ENCODE measurements around the gene NADK2.
"Not testable (repeated sequence)": the region's sequence is repeated elsewhere in the genome, so short reads cannot be mapped to it uniquely, and the experiment has no call there.

NADK2 gene

DNA sequence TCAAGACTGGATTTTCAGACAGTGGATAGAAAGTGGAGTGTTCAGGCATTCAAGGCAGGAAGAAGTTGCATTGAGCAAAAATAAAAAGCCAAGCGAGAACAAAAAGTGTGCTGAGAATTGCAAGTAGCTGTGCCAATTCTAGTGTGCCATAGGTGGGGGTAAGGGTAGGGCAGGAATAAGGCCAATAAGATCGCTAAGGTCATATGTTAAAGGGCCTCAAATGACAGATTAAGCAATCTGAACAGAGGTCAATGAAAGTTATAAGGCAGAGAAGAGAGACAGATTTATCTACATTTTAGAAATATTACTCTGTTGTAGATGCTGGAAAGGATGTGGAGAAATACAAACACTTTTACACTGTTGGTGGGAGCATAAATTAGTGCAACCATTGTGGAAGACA is 36.4 kb downstream of the NADK2 start:
- Histone ChIP-seq H3K4me3 (ENCODE audit: low read length) (no peak overlapping the region), H3K9me3 (ENCODE audit: insufficient read depth, low read length) (no peaks in the 10 kb centered on the region), H3K36me3 (replicated peaks; ENCODE audit: low read depth, low read length) (no peaks in the 10 kb centered on the region), H3K9ac (ENCODE audit: low read length) (no peak overlapping the region), H3K27ac (ENCODE audit: low read length) (no peak overlapping the region), H3K4me2 (ENCODE audit: low read length) (no peak overlapping the region), H4K20me1 (ENCODE audit: insufficient read depth, low read length) (no peaks in the 10 kb centered on the region), H3K4me1 (ENCODE audit: low read length) (no peaks in the 10 kb centered on the region), H3K27me3 (ENCODE audit: low read depth, low read length) (no peaks in the 10 kb centered on the region), H2AFZ (ENCODE audit: low read depth, low read length) (no peak overlapping the region), H3K79me2 (ENCODE audit: low read length) (no peaks in the 10 kb centered on the region)
- no peak for TF ChIP-seq EZH2phosphoT487 (IDR thresholded peaks at IDR 0.05; ENCODE audit: low read depth)
- TF ChIP-seq, protein P1, sequence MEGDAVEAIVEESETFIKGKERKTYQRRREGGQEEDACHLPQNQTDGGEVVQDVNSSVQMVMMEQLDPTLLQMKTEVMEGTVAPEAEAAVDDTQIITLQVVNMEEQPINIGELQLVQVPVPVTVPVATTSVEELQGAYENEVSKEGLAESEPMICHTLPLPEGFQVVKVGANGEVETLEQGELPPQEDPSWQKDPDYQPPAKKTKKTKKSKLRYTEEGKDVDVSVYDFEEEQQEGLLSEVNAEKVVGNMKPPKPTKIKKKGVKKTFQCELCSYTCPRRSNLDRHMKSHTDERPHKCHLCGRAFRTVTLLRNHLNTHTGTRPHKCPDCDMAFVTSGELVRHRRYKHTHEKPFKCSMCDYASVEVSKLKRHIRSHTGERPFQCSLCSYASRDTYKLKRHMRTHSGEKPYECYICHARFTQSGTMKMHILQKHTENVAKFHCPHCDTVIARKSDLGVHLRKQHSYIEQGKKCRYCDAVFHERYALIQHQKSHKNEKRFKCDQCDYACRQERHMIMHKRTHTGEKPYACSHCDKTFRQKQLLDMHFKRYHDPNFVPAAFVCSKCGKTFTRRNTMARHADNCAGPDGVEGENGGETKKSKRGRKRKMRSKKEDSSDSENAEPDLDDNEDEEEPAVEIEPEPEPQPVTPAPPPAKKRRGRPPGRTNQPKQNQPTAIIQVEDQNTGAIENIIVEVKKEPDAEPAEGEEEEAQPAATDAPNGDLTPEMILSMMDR (IDR thresholded peaks at IDR 0.05; ENCODE audit: low read depth, low read length): no peak

DNA sequence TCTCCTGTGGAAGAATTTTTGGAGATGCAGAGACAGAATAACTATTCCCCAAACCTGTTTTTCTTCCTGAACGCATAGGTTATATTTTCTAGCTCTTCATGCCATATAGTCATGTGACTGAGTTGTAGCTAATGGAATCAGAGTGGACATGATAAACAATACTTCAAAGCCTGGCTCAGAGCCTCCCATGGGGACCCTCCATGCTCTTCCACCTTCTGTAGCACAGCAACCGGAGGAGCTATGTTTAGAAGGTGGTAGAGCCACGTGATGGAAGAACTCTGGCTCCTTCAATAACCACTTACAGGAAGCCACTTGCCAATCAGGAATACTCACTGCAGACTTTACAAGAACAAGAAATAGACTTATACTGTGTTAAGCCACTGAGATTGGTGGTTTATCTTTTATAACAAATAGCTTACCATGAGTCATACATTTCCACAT is 39.2 kb downstream of the NADK2 start:
- H3K79me2 ChIP-seq (ENCODE audit: low read length): no peaks in the 10 kb centered on the region

DNA sequence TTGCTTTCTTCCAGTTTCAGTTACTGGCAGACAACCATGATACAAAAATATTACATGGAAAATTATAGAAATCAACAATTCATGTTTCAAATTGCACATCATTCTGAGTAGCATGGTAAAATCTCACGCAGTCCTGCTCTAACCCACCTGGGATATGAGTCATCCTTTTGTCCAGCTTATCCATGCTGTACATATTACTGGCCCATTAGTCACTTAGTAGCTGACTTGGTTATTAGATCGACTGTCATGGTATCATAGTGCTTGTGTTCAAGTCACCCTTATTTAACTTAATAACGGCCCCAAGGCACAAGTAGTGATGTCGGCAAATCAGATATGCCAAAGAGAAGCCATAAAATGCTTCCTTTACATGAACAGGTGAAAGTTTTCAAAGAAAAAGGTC is 41.2 kb downstream of the NADK2 start:
- Histone ChIP-seq H3K36me3 (replicated peaks; ENCODE audit: low read depth, low read length) (no peaks in the 10 kb centered on the region), H3K9ac (ENCODE audit: low read length) (no peak overlapping the region), H3K27me3 (ENCODE audit: low read depth, low read length) (no peaks in the 10 kb centered on the region), H3K4me3 (ENCODE audit: low read length) (no peak overlapping the region), H3K4me2 (ENCODE audit: low read length) (no peak overlapping the region), H3K4me1 (ENCODE audit: low read length) (no peaks in the 10 kb centered on the region), H3K79me2 (ENCODE audit: low read length) (no peaks in the 10 kb centered on the region), H3K9me3 (ENCODE audit: insufficient read depth, low read length) (no peaks in the 10 kb centered on the region), H2AFZ (ENCODE audit: low read depth, low read length) (no peak overlapping the region), H3K27ac (ENCODE audit: low read length) (no peak overlapping the region), H4K20me1 (ENCODE audit: insufficient read depth, low read length) (no peaks in the 10 kb centered on the region)
- TF ChIP-seq, protein P1 (IDR thresholded peaks at IDR 0.05; ENCODE audit: low read depth, low read length): no peak
- no peak for TF ChIP-seq EZH2phosphoT487 (IDR thresholded peaks at IDR 0.05; ENCODE audit: low read depth)

More for the DNA sequence above, 39.2 kb downstream of the NADK2 start:
- H2AFZ ChIP-seq (ENCODE audit: low read depth, low read length): no peak overlapping the region
- no peaks in the 10 kb centered on the region for H4K20me1 ChIP-seq (ENCODE audit: insufficient read depth, low read length)
- no peaks in the 10 kb centered on the region for H3K36me3 ChIP-seq (replicated peaks; ENCODE audit: low read depth, low read length)
- H3K27me3 ChIP-seq (ENCODE audit: low read depth, low read length): no peaks in the 10 kb centered on the region
- no peak overlapping the region for H3K4me2 ChIP-seq (ENCODE audit: low read length)
- no peak overlapping the region for H3K27ac ChIP-seq (ENCODE audit: low read length)
- no peak overlapping the region for H3K9ac ChIP-seq (ENCODE audit: low read length)
- H3K9me3 ChIP-seq (ENCODE audit: insufficient read depth, low read length): no peaks in the 10 kb centered on the region
- H3K4me3 ChIP-seq (ENCODE audit: low read length): no peak overlapping the region
- TF ChIP-seq, protein P1 (IDR thresholded peaks at IDR 0.05; ENCODE audit: low read depth, low read length): no peak
- no peak for TF ChIP-seq EZH2phosphoT487 (IDR thresholded peaks at IDR 0.05; ENCODE audit: low read depth)
- H3K4me1 ChIP-seq (ENCODE audit: low read length): no peaks in the 10 kb centered on the region

DNA sequence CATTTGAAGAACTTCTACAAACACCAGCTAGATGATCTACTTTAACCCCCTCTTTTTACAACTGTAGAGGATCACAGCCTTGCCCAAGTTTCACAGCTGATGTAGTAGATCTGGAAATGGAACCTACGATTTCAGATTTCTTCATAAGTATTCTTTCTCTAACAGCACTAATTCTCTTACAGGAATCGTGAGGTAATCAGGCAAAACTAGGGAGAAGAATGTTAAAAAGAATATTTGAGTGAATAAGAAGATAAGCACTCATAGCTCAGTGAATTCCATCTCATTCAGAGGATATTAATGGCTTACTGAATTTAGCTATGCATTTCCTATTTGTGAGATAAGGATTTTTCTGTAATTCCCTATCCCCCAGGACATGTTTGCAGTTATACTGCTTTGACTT is 42.1 kb downstream of the NADK2 start:
- Histone ChIP-seq H3K4me2 (ENCODE audit: low read length) (no peak overlapping the region), H3K4me1 (ENCODE audit: low read length) (no peaks in the 10 kb centered on the region), H3K4me3 (ENCODE audit: low read length) (no peak overlapping the region), H3K36me3 (replicated peaks; ENCODE audit: low read depth, low read length) (peaks cover 4% of the 10 kb centered on the region), H4K20me1 (ENCODE audit: insufficient read depth, low read length) (no peaks in the 10 kb centered on the region), H3K9me3 (ENCODE audit: insufficient read depth, low read length) (no peaks in the 10 kb centered on the region), H3K27ac (ENCODE audit: low read length) (no peak overlapping the region), H3K27me3 (ENCODE audit: low read depth, low read length) (no peaks in the 10 kb centered on the region), H2AFZ (ENCODE audit: low read depth, low read length) (no peak overlapping the region), H3K9ac (ENCODE audit: low read length) (no peak overlapping the region), H3K79me2 (ENCODE audit: low read length) (no peaks in the 10 kb centered on the region)
- TF ChIP-seq, protein P1 (IDR thresholded peaks at IDR 0.05; ENCODE audit: low read depth, low read length): no peak
- no peak for TF ChIP-seq EZH2phosphoT487 (IDR thresholded peaks at IDR 0.05; ENCODE audit: low read depth)

DNA sequence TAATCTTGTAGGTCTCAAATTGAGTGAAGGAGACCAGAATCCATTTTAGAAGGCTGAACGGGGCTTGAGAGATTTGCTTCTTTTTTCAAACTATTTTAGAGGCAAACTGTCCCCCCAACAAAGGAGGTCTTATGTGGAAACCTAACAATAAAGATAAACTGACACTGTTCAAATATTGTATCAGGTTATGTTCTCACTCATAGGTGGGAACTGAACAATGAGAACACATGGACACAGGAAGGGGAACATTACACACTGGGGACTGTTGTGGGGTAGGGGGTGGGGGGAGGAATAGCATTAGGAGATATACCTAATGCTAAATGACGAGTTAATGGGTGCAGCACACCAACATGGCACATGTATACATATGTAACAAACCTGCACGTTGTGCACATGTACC is 42.9 kb downstream of the NADK2 start:
- not testable (repeated sequence) for H3K9ac ChIP-seq (ENCODE audit: low read length); H3K36me3 ChIP-seq (replicated peaks; ENCODE audit: low read depth, low read length); H3K79me2 ChIP-seq (ENCODE audit: low read length); H4K20me1 ChIP-seq (ENCODE audit: insufficient read depth, low read length); H3K4me1 ChIP-seq (ENCODE audit: low read length); H3K9me3 ChIP-seq (ENCODE audit: insufficient read depth, low read length); H2AFZ ChIP-seq (ENCODE audit: low read depth, low read length); H3K27ac ChIP-seq (ENCODE audit: low read length); H3K27me3 ChIP-seq (ENCODE audit: low read depth, low read length); H3K4me3 ChIP-seq (ENCODE audit: low read length); H3K4me2 ChIP-seq (ENCODE audit: low read length)

Data from OCI-LY3 (cell line).